Stimulated activated CD8-positive, alpha-beta memory T cell treated with anti-CD3 and anti-CD28 coated beads, Interleukin-2, amount 100 ng/mL, for 1 hour (primary cell): ENCODE results near the gene PRPF39.
"Not testable (repeated sequence)": the region's sequence is repeated elsewhere in the genome, so short reads cannot be mapped to it uniquely, and the experiment has no call there.

Source experiments
- DNase-seq, 2 donors: peaks; one replicate each; pipeline ENCODE4 v3.0.0-alpha.2; 2020; ENCODE audit warnings: low read depth in 2 of 2

Gene PRPF39

DNA sequence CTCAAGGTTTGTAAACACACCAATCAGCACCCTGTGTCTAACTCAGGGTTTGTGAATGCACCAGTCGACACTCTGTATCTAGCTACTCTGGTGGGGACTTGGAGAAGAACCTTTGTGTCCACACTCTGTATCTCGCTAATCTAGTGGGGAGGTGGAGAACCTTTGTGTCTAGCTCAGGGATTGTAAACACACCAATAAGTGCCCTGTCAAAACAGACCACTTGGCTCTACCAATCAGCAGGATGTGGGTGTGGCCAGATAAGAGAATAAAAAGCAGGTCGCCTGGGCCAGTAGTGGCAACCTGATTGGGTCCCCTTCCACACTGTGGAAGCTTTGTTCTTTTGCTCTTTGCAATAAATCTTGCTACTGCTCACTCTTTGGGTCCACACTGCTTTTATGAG is 2.8 kb upstream of the PRPF39 start:
- not testable (repeated sequence) for DNase-seq

DNA sequence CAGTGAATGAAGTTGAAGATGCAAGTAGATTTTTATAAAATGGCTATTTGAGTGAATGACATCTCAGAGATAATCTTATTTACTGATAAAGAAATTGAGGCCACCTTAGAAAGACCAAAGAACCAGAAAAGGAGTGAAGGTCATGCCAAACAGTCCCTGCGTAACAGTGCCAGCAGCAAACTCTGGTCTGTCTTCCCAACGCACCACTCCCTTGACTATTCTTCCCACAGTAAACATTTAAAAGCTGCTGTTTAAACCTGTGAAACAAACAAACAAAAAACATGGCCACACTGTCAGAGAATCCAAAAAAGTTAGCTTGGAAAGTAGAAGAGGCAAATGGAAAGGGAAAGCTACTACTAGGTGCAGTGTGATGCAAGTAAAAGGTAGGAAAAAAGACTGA is 1.5 kb upstream of the PRPF39 start:
- no peak for DNase-seq

DNA sequence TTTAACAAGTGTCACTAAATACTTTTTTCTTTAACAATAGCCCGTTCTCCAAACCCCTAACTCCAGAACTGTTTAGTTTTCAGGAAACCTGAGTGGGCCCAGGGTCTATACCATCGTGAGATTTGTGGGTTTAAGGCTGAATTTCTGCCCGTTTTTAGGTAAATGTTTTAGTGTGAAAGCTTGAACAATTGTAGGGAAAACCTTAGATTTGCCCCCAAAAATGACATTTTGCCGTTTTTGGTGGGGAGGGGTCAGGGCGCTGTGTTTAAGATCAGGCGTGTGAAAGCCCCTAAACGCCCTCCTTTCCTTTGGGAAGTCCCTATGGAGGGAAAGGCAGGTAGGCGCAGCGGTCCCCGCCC is 320 bp upstream of the PRPF39 start:
- DNase-seq, result no peak

GRCh38 chr14:45084946-45085346 is 1.0 kb downstream of the PRPF39 start:
- DNase-seq, result no peak

- DNase-seq, result no peak
Observed at GRCh38 chr14:45089813-45090212, 5.9 kb downstream of the PRPF39 start.

- DNase-seq, result no peak
Observed at GRCh38 chr14:45091710-45092109, 7.8 kb downstream of the PRPF39 start.

DNA sequence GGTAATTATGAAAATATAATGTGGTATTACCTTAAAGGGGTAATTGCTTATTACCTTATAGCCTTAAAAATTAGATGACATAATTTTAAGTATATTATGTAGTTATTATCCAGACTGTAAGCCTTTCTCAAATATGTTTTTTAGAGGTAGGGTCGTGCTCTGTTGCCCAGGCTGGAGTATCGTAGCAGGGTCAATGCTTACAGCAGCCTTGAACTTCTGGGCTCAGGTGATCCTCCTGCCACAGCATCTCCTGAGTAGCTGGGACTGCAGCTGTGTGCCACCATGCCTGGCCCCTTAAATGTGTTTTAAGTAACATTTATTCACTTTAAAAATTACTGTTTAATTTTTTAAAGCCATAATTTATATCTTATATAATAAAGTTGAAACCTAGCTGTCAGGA is 10.4 kb downstream of the PRPF39 start:
- no peak for DNase-seq

DNA sequence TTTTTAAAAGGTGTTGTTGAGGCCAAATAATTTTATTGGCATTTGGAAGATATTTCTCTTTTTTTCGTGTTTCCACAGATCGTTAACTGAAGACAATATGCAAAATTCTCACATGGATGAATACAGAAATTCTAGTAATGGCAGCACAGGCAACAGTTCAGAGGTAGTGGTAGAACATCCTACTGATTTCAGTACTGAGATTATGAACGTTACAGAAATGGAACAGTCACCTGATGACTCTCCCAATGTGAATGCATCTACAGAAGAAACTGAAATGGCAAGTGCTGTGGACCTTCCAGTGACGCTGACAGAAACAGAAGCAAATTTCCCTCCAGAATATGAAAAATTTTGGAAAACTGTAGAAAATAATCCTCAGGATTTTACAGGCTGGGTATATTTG is 11.2 kb downstream of the PRPF39 start:
- no peak for DNase-seq

GRCh38 chr14:45096218-45096617 is 12.3 kb downstream of the PRPF39 start:
- DNase-seq, result no peak

DNA sequence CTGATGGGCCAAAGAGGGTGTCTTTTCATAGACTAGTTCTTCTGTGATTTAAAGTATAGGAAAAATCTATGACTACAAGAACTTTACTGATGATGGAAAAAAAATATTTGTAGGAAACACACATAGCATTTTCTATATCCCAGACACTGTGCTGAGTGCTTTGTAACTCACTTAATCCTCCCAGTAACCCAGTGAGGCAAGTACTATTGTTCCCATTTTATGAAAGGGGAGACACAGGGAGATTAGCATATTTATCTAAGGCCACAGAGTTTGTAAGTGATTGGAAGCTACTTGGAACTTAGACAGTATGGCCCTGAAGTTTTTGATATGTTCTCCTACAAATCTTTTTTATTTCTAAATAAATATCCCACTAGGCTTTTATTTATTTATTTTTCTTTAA is 19.9 kb downstream of the PRPF39 start:
- DNase-seq, result no peak

- DNase-seq, result no peak
Observed at GRCh38 chr14:45104561-45104960, 20.6 kb downstream of the PRPF39 start.

DNA sequence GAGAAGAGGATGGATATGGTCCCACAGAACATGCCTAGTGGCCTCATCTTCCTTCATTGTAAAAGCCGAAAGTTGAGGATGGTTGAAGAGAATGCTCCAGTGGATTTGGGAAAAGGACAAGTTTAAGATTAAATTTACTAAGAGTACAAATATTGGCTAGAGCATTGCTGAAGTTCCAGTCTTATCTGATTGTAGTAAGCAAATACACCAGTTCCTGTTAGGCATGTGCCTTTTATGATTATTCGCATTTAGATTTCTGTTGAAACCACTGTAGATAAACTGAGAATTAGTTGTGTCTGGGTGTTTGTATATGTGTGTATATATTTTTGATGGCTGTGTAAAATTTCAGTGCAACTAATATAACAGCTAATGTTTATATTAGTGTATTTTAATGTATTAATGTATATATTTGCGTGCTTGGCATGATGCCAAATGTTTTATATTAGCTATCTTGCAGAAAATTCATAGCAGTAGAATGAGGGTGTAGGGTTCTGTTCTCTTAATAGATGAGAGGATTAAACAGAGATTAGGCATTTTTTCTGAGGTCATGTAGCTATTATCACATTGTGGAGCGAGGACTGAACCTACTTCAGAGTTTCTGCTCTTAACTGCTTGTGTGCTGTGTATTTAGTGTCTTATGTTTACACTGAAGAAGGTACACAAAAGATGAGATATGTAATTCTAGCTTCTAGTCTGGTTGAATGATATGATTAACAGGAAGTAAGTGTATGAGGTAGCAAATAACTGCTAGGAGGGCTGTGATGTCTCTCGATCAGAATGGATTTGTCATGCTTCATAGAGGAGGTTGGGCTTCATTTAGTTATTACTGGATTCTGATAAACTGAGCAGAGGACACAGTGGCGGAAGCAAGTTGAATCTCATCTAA is 29.2 kb downstream of the PRPF39 start:
- no peak for DNase-seq

DNA sequence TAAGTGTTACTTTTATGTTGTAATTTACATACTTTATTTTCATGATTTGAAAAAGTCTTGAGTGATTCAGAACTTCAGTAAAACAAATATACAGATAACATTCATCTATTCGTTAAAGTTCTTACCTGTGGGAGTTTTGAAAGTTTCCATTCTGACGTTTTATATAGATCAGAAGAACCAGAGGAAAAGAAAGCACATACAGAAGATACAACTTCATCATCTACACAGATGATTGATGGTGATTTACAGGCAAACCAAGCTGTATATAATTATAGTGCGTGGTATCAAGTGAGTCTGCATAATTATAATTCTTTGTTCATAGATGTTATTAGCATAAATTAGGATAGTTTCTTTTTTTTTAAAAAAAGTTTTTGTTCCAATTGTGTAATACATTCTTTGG is 30.4 kb downstream of the PRPF39 start:
- no peak for DNase-seq

DNA sequence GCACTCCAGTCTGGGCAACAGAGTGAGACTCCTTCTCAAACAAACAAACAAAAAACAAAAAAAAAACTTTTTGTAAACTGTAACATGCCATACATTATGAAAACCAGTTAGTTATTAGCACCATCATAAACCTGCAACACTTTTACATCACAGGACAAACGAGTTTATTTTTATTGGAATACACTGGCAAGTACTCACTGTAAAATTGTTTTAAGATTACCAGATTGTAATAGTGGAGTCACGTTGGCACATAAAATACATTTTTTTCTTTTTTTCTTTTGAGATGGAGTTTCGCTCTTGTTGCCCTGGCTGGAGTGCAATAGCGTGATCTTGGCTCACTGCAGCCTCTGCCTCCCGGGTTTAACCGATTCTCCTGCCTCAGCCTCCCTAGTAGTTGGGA is 34.7 kb downstream of the PRPF39 start:
- no peak for DNase-seq

DNA sequence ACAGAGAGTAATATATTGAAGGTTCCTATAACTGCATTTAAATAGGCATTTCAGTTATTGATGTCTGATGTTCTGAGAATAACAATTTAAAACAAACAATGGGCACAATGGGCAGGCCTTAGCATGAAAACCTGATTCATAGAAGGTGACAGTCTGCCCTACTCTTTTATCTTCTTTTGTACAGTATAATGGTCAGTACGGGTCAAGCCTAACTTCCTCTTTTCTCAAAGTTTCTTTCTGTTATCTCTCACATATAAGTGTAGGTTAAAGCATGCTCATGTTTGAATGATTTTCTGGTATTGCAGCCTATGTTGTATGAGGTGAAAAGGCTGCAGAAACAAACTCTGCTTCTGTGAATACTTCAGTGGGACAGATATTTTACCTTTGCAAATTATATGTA is 36.2 kb downstream of the PRPF39 start:
- DNase-seq, result no peak

- no peak for DNase-seq
Observed at GRCh38 chr14:45123271-45123670, 39.4 kb downstream of the PRPF39 start.

GRCh38 chr14:45125754-45126153 is 41.8 kb downstream of the PRPF39 start:
- DNase-seq, result no peak

DNA sequence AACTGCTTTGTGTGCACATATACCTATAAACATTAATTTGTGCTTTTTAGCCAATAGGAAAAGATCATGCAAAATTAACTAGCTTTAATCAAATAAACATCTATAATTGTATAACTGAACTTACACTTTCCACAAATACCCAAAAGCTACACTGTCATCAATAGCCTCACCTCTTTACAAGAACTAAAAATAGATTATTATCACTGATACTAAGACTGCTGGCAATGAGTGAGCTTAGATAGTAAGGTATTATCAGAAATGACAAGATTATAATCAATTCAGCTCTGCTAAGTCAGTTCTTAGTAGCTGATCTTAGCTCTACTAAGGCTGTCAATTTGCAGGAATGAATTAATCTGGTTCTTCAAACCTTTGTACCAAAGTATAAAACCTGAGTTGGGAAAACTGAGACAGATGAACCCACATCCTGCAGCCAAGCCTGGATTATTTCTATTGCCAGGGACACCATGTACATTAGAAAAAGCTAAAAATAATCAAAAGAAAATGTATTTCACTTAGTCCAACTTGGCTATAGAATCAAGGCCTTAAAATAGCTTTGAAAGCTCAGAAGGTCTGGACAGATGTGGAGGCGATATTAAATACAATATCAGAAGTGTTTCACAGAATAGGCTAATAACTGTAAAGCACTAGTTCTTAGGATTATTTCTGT is 45.2 kb downstream of the PRPF39 start:
- no peak for DNase-seq

DNA sequence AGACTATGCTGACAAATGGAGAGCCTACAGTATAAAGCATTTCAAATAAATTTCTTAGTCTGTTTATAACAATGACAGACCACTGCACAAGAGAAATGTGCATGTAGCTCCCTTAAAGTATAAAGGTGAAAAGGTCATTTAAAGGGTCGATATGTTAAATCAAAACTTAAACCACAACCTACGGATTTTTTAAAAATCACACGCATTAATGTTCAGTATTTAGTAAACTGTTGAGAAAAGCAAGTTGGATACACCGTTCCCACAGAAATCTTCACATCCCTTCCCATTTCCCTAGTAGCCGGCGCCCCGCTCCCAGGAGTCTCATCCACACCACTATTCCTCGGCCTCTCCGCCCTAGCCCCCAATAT is 49.8 kb downstream of the PRPF39 start:
- DNase-seq, result no peak

DNA sequence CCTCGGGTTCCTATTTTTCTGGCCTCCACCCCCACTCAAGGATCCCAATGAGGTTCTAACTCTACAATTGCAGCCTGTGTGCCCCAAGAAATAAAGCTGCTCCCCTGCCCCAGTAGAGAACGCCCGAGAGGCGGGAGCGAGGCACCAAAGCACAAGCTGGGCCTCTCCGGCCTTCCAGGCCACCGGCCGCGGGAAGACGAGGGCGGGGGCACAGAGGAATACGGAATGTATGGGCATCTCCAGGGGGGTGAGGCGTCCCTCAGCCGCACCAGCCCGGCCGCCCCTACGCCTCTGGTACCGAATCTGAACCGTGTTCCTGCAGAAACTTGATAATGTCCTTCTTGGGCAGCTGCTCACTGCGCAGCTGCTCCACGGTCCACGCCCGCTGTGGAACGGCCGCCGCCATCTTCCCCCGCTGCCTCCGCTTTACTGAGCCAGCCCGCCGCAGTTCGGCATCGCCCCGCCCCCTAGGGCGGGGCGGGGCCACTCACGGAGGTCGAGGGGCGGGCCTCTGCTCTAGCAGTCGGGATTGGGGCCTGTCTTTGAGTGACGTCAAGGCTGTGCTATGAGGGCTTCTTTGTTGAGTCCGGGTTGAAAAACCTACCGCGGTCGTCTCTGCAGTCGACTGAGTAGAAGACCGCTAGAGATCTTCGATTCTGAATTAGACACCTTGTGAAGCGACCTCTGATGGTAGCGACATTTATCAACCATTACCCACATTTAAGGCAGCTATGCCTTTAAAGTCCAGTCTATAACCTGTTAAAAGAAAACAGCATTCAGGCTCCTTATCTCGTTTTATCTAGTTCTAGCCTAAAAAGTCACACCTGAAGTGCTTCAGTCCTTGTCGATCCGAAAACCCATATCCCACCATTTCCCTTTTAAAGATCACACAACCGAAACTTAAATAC is 50.4 kb downstream of the PRPF39 start, which contains the start of gene FKBP3:
FKBP3 (minus strand) TSS at position 431 of the 908 bp plus-strand sequence; CDS start at position 406, 25 bp downstream.
- DNase-seq, result peak; percentile 89 to 92

GRCh38 chr14:45135156-45135555 is 51.2 kb downstream of the PRPF39 start:
- no peak for DNase-seq

DNA sequence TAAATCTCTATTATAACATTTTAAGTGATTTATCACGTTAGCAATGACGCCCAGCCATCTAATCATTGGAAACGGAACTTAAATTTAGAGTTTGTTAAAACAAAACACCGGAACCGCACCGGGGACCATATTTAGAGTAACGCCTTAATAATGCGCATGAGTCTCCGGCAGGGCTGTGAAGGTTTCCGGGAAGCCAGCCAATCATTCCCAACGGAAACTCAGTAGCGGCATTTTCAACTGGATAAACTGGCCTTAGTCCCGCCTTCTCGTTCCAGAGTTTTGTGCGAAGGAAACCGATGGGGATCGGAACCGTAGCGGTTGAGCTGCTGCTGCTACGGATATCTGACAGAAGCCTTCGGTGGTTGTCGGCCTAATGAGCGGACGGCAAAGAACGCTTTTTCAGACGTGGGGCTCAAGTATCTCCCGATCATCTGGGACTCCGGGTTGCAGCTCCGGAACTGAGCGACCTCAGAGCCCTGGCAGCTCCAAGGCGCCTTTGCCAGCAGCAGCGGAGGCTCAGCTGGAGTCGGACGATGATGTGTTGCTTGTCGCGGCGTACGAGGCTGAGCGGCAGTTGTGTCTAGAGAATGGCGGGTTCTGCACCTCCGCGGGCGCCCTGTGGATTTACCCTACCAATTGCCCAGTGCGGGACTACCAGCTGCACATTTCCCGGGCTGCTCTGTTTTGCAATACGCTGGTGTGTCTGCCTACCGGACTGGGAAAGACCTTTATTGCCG is 51.9 kb downstream of the PRPF39 start, which contains the start of gene FANCM:
FANCM (plus strand) TSS at position 272 of the 737 bp plus-strand sequence; CDS start at position 374, 102 bp downstream.
- peak; percentile 62 to 74 for DNase-seq
